Duodenal mucosa (tissue), 2 donors: ENCODE measurements around the gene FAM228A.

Experiments
- H3K27ac ChIP-seq: one replicate; pipeline ENCODE4 v1.7.0; 2013; ENCODE audit warnings: low read depth, low read length
- H3K27me3 ChIP-seq, 2 donors: one replicate each; pipeline ENCODE4 v1.7.0; 2013; ENCODE audit warnings: low read length in 2 of 2, control low read depth in 1 of 2; ENCODE audit not compliant: insufficient read depth in 2 of 2, control insufficient read depth in 1 of 2
- H3K36me3 ChIP-seq, 2 donors: one replicate each; pipeline ENCODE4 v1.7.0; 2013; ENCODE audit warnings: low read length in 2 of 2, control low read depth in 1 of 2; ENCODE audit not compliant: insufficient read depth in 2 of 2, control insufficient read depth in 1 of 2
- H3K4me1 ChIP-seq, 2 donors: one replicate each; pipeline ENCODE4 v1.7.0; 2013; ENCODE audit warnings: low read length in 2 of 2, control low read depth in 1 of 2; ENCODE audit not compliant: insufficient read depth in 2 of 2, control insufficient read depth in 1 of 2
- H3K4me3 ChIP-seq, 2 donors: one replicate each; pipeline ENCODE4 v1.7.0; 2013; ENCODE audit warnings: low read length in 2 of 2, low read depth in 1 of 2
- H3K9ac ChIP-seq, 2 donors: one replicate each; pipeline ENCODE4 v1.7.0; 2013; ENCODE audit warnings: low read length in 2 of 2, low read depth in 1 of 2
- H3K9me3 ChIP-seq, 2 donors: one replicate each; pipeline ENCODE4 v1.7.0; 2013; ENCODE audit warnings: low read length in 2 of 2, control low read depth in 1 of 2; ENCODE audit not compliant: control insufficient read depth in 1 of 2

Gene FAM228A

DNA sequence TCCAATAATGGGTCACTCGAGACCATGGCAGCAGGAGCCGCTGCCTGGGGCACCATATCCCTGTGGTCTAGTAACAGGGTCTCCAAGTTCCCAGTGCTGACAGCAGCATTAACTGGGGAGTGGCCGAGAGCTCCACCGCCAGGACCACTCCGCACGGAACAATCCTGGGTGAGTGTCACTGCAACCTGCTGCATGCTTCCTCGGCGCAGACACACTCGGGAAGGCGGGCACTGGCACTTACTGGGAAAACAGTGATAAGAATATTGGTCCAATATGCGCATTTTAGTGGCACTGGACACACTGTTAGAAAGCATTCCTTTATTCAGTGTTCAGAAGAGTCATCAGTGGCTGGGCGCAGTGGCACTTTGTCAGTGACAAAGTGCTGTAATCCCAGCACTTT is 29.7 kb downstream of the FAM228A start:
- Histone ChIP-seq H3K4me3 (no peak overlapping the region), H3K27ac (no peak overlapping the region)

DNA sequence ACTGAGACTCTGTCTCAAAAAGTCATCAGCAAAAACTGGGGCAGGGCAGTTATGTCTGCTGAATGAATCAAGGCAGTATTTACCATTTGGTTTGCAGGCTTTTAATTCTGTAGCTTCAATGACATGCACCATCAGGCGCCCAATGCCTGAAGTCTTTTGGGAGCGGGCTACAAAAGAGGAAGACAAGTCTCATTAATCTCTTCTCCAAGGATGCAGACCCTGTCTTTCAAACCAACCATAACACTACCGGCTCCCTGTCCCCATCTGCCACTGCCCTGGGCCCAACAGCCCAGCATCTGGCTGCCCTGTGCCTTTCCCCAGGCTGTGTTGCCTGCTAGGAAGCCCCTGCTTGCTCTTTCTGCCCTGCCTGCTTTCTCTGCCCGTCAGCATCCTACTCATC is 30.3 kb downstream of the FAM228A start:
- Histone ChIP-seq H3K36me3 (peaks cover 25 to 70% of the 10 kb centered on the region in 2 donors), H3K27me3 (no peaks in the 10 kb centered on the region), H3K4me3 (no peak overlapping the region), H3K4me1 (no peaks in the 10 kb centered on the region), H3K9me3 (no peaks in the 10 kb centered on the region), H3K9ac (no peak overlapping the region), H3K27ac (no peak overlapping the region)

More for the DNA sequence above, 29.7 kb downstream of the FAM228A start:
- Histone ChIP-seq H3K9me3 (no peaks in the 10 kb centered on the region), H3K27me3 (no peaks in the 10 kb centered on the region), H3K4me1 (no peaks in the 10 kb centered on the region), H3K36me3 (peaks cover 22 to 63% of the 10 kb centered on the region in 2 donors), H3K9ac (no peak overlapping the region)

DNA sequence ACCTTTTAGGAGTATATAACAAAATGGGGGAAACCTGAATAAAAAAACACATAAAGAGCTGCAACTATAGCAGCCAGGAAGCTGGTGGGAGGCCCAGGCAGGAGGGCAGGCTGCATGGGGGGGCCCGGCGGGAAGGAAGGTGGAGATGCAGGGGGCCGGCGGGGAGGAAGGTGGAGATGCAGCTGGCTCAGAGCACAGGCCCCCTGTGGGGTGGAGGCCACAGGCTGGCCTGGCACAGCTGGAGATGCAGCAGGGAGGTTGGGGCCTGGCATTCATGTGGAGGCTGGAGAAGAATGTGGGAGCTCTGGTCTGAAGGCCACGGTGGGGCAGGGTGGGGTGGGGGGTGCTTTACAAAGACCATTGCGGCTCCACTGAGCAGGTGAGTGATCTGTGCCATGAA is 31.4 kb downstream of the FAM228A start:
- Histone ChIP-seq H3K27ac (no peak overlapping the region), H3K36me3 (peaks cover 27 to 77% of the 10 kb centered on the region in 2 donors), H3K4me1 (no peaks in the 10 kb centered on the region), H3K4me3 (no peak overlapping the region), H3K27me3 (no peaks in the 10 kb centered on the region), H3K9me3 (no peaks in the 10 kb centered on the region), H3K9ac (no peak overlapping the region)

DNA sequence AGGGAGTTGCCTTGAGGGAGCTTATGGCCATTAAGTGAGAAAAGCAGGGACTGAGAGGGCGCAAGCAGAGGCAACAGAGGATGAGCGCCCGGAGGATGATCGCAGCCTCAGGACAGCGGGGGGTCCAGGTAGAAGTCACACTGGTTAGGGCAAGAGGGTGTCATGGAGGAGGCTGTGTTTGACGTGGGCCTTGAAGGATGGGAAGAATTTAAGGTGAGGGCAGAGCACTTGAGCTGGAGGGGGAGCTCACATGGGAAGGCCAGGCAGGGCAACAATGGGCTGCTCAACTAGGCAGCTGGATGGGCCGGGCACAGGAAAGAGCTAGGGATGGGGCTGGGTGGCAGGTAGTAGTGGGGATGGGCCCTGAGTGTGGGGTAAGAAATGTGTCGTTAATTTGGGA is 31.9 kb downstream of the FAM228A start:
- H3K9me3 ChIP-seq = no peaks in the 10 kb centered on the region
- H3K27me3 ChIP-seq = no peaks in the 10 kb centered on the region
- H3K4me3 ChIP-seq = no peak overlapping the region
- no peak overlapping the region for H3K9ac ChIP-seq
- H3K27ac ChIP-seq = no peak overlapping the region
- H3K36me3 ChIP-seq = peaks cover 27 to 78% of the 10 kb centered on the region in 2 donors
- no peaks in the 10 kb centered on the region for H3K4me1 ChIP-seq

DNA sequence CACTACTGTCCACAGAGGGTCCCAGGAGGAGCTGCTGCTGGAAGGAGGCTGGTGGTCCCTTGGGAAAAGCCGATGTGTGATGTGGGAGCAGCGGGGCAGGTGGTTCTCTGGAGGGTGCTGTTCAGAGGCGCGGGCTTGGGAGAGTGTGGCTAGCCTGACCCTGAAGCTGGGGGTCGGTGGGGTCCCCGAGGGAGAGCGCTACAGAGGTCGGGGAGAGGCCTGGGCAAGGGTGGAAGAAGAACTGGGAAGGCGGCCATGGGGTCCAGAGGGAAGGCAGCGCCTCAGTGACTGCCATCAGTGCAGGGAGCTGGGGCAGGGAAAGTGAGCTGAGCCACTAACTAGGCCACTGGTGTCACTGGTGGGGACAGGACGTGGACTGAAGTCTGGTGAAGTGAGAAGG is 32.5 kb downstream of the FAM228A start:
- H3K27ac ChIP-seq = no peak overlapping the region
- no peaks in the 10 kb centered on the region for H3K27me3 ChIP-seq
- H3K36me3 ChIP-seq = peaks cover 27 to 84% of the 10 kb centered on the region in 2 donors
- H3K4me1 ChIP-seq = no peaks in the 10 kb centered on the region
- H3K9ac ChIP-seq = no peak overlapping the region
- no peaks in the 10 kb centered on the region for H3K9me3 ChIP-seq
- no peak overlapping the region for H3K4me3 ChIP-seq

DNA sequence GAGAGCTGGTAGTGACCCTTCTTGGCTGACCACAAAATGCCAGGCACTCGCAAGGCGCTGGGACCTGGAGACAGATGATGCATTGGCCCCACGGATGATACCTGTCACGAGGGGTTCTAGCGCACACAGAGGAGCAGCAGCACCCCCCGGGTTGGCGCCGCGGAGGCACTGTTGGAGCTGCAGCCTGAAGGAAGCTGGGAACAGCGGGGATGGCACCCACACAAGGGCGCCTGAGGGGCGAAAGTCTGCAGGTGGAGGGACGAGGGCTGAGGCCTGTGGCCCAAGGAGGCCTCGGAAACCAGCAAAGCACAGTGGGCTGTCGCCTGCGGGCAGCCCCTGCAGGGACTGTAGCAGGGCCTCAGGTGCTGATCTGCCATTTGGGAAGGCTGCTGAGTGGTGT is 33.6 kb downstream of the FAM228A start:
- H3K4me3 ChIP-seq = no peak overlapping the region
- no peaks in the 10 kb centered on the region for H3K9me3 ChIP-seq
- no peak overlapping the region for H3K9ac ChIP-seq
- no peaks in the 10 kb centered on the region for H3K27me3 ChIP-seq
- H3K36me3 ChIP-seq = peaks cover 26 to 87% of the 10 kb centered on the region in 2 donors
- no peaks in the 10 kb centered on the region for H3K4me1 ChIP-seq
- H3K27ac ChIP-seq = no peak overlapping the region

DNA sequence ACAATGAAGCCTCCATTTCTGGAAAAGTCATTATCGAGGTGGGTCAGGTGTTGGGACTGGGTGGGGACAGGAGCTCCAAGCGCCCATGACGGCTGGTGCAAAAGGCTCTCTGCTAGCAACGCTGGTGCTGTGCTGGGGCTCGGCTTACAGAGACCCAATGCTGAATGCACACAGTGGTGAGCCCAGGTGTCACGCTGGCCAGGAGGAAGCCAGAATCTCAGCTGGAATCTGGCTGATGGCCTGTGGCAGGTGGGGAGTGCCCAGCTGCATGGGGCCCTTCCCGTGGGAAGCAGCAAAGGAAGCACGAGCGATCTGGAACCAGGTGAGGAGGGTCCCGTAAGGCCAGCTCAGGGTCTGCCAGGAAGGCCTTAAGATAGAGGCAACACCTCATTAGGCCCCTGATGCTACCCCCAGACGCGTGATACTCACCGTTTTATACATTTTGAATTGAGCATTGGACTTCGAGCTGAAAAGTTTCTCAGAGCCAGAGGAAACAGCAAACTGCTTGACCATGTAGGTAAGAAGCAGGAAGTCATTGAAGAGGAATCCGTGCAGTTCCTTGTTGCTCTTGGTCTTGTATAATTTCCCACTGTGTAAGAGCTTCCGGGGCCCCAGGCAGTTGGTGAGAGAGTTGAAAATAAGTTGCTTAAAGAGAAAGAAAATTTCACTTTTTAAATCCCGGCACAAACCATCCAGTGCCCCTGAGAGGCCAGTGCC is 34.7 kb downstream of the FAM228A start:
- Histone ChIP-seq H3K4me3 (no peak overlapping the region), H3K9ac (no peak overlapping the region), H3K4me1 (no peaks in the 10 kb centered on the region), H3K36me3 (peaks cover 18 to 76% of the 10 kb centered on the region in 2 donors), H3K27me3 (no peaks in the 10 kb centered on the region), H3K27ac (no peak overlapping the region), H3K9me3 (no peaks in the 10 kb centered on the region)

DNA sequence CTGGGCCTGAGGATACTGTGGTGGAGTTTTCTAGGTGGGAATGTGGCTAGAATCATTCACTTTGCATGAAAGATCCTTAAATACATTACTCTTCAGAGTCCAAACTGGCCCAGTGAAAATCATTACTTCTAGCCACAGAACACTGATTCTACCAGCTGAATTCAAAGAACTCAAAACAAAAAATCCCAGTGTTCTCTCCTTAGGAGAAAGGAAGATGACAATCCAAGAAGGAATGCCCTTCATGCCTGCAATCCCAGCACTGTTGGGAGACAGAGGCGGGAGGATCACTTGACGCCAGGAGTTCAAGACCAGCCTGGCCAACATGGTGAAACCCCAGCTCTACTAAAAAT is 35.2 kb downstream of the FAM228A start:
- Histone ChIP-seq H3K9me3 (no peaks in the 10 kb centered on the region), H3K9ac (no peak overlapping the region), H3K4me3 (no peak overlapping the region), H3K27ac (no peak overlapping the region), H3K4me1 (no peaks in the 10 kb centered on the region), H3K36me3 (peaks cover 16 to 71% of the 10 kb centered on the region in 2 donors), H3K27me3 (no peaks in the 10 kb centered on the region)

DNA sequence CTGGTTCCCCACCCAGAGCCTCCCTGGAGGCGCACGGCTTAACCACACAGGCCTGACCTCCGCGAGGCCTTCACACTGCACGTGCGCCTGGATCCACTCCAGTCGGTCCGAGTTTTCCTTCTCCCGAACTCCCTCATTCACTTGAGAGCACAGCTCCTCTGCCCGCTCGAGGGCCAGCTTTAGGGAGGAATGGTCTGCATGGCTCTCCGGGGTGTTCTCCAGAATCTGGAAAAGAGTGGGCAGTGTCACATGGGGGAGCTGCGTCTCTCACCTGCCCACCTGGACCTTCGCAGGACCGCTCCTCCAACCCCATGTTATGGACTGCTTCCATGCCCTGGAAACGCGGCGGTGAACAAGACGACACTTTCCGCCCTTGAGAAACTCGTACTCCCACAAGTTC is 35.9 kb downstream of the FAM228A start:
- no peaks in the 10 kb centered on the region for H3K27me3 ChIP-seq
- peaks cover 13 to 67% of the 10 kb centered on the region in 2 donors for H3K36me3 ChIP-seq
- H3K9ac ChIP-seq = no peak overlapping the region
- no peaks in the 10 kb centered on the region for H3K4me1 ChIP-seq
- no peak overlapping the region for H3K27ac ChIP-seq
- no peak overlapping the region for H3K4me3 ChIP-seq
- H3K9me3 ChIP-seq = no peaks in the 10 kb centered on the region

DNA sequence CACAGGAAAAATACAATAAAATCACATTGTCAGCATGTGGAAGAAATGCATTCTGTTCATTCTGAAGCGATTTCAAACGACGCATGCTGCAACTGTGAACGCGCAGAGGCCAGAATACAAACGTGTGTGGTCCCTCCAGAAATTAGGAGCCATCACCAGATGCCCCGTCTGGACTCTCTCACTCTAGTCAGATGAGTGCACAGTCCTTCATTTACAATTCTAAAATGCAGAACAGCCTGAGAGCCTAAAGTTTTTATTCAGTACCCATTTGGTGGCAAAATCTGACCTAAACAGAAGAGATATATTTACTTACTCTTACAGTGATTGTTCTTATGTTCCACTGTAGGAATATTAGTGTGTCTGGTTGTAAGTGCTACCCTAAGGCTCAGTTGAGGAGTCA is 36.6 kb downstream of the FAM228A start:
- Histone ChIP-seq H3K4me1 (no peaks in the 10 kb centered on the region), H3K27me3 (no peaks in the 10 kb centered on the region), H3K27ac (no peak overlapping the region), H3K36me3 (peaks cover 19 to 70% of the 10 kb centered on the region in 2 donors), H3K9me3 (no peaks in the 10 kb centered on the region), H3K4me3 (no peak overlapping the region), H3K9ac (no peak overlapping the region)
